Posterior cingulate gyrus (tissue), 11 donors: ENCODE results near the gene PID1.

Experiments
- DNase-seq, 10 donors: peaks; one replicate each; pipeline versions ENCODE4 v3.0.0 to v3.0.0-alpha.2; 2020 to 2021; ENCODE audit warnings: mixed read lengths in 3 of 10
- intact Hi-C: fragments of 100-400 bp; cut with DNase I; formaldehyde crosslinking; loops from one replicate; pipeline ENCODE4 v1.15.1; 2023

Gene PID1

GRCh38 chr2:229265727-229266126, 5.4 kb downstream of the PID1 start:
- DNase-seq, result no peak
- intact Hi-C loops, result no loop called here

- DNase-seq, result no peak
Measured at GRCh38 chr2:229261599-229261998, 9.5 kb downstream of the PID1 start.

GRCh38 chr2:229261076-229261475, 10.0 kb downstream of the PID1 start:
- intact Hi-C loops, result no loop called here
- DNase-seq, result no peak

More at GRCh38 chr2:229261599-229261998, 9.5 kb downstream of the PID1 start:
- intact Hi-C loops, result no loop called here

- no peak for DNase-seq
- intact Hi-C loops, result no loop called here
Measured at GRCh38 chr2:229257985-229258384, 13.1 kb downstream of the PID1 start.

GRCh38 chr2:229256376-229256775, 14.7 kb downstream of the PID1 start:
- no peak for DNase-seq
- intact Hi-C loops, result no loop called here

- no peak for DNase-seq
- intact Hi-C loops, result no loop called here
Measured at GRCh38 chr2:229254206-229254605, 16.9 kb downstream of the PID1 start.

- DNase-seq, result no peak
- intact Hi-C loops, result no loop called here
Measured at GRCh38 chr2:229252996-229253395, 18.1 kb downstream of the PID1 start.

GRCh38 chr2:229252280-229252679, 18.8 kb downstream of the PID1 start:
- no peak for DNase-seq
- intact Hi-C loops, result no loop called here

- intact Hi-C loops, result no loop called here
- DNase-seq, result no peak
Measured at GRCh38 chr2:229249536-229249935, 21.6 kb downstream of the PID1 start.

- intact Hi-C loops, result no loop called here
- no peak for DNase-seq
Measured at GRCh38 chr2:229246334-229246733, 24.8 kb downstream of the PID1 start.

- intact Hi-C loops, result no loop called here
- DNase-seq, result no peak
Measured at GRCh38 chr2:229244975-229245374, 26.1 kb downstream of the PID1 start.

GRCh38 chr2:229243890-229244560, 27.1 kb downstream of the PID1 start:
- intact Hi-C loops, result no loop called here
- DNase-seq, result no peak

GRCh38 chr2:229240984-229241491, 30.0 kb downstream of the PID1 start:
- intact Hi-C loops, result no loop called here
- DNase-seq, result no peak

- intact Hi-C loops, result no loop called here
- DNase-seq, result no peak
Measured at GRCh38 chr2:229239021-229239420, 32.1 kb downstream of the PID1 start.

- no peak for DNase-seq
- intact Hi-C loops, result no loop called here
Measured at GRCh38 chr2:229237270-229237669, 33.8 kb downstream of the PID1 start.

- DNase-seq, result no peak
- intact Hi-C loops, result no loop called here
Measured at GRCh38 chr2:229235131-229235914, 35.8 kb downstream of the PID1 start.

- no peak for DNase-seq
- intact Hi-C loops, result no loop called here
Measured at GRCh38 chr2:229231885-229232284, 39.2 kb downstream of the PID1 start.

GRCh38 chr2:229231328-229231868, 39.7 kb downstream of the PID1 start:
- intact Hi-C loops, result no loop called here

GRCh38 chr2:229230911-229231310, 40.2 kb downstream of the PID1 start:
- peak in 1 of 10 donors; percentile 55 for DNase-seq
- intact Hi-C loops, result no loop called here

More at GRCh38 chr2:229231328-229231868, 39.7 kb downstream of the PID1 start:
- no peak for DNase-seq

- intact Hi-C loops, result no loop called here
- no peak for DNase-seq
Measured at GRCh38 chr2:229230256-229230655, 40.8 kb downstream of the PID1 start.

GRCh38 chr2:229226382-229226781, 44.7 kb downstream of the PID1 start:
- intact Hi-C loops, result no loop called here
- no peak for DNase-seq

- DNase-seq, result no peak
- intact Hi-C loops, result no loop called here
Measured at GRCh38 chr2:229223107-229223506, 48.0 kb downstream of the PID1 start.
